Measurements from ENCODE around the gene TIAM1.

GRCh38 chr21:31176725-31177124 is 167.3 kb downstream of the TIAM1 start:
- no peak for TF ChIP-seq POLR2AphosphoS5 (IDR thresholded peaks at IDR 0.05; ENCODE audit: low read depth, low read length)
- TF ChIP-seq CTCF (IDR thresholded peaks at IDR 0.05) = no peak
- TF ChIP-seq TCF7L2 (IDR thresholded peaks at IDR 0.05; ENCODE audit: low read depth, low read length) = no peak
- no peak for TF ChIP-seq SIN3A (IDR thresholded peaks at IDR 0.05; ENCODE audit: borderline replicate concordance, insufficient read depth, low read depth, low read length)
